GM12878 (cell line): ENCODE measurements around the gene ARL5B. TPM values are rescaled to one million over a fixed set of nuclear protein-coding genes. Genes with fewer than 3 reads are reported as not detected.

ENCODE experiments used
- ATAC-seq: fragments of 200-7000 bp; cut with Tn5 transposase; 3 replicates; pipeline ENCODE4 v1.9.1; 2020; ENCODE audit warnings: mild to moderate bottlenecking, moderate library complexity
- BruUV-seq: library from RNA; stranded (reverse); fragments of 400-500 nt; replicated peaks from 2 replicates; lab custom pipeline; 2021; lab: Mats Ljungman, UMichigan
- CTCF ChIA-PET: fragments of 300-600 bp; sonication (Branson Sonifier 250); formaldehyde crosslinking; extraction: SDS; loops from one replicate; lab custom pipeline; 2021; ENCODE audit warnings: inconsistent platforms; lab: Yijun Ruan, JAX
- POLR2A ChIA-PET: fragments of 350-600 bp; formaldehyde crosslinking; extraction: SDS; loops from one replicate; lab custom pipeline; 2021; ENCODE audit warnings: inconsistent platforms; lab: Charles Lee
- RAD21 ChIA-PET: fragments of 300-600 bp; sonication (Branson Sonifier 250); formaldehyde crosslinking; loops from one replicate; lab custom pipeline; 2023; ENCODE audit warnings: antibody characterized with exemption; ENCODE audit not compliant: unreplicated experiment; lab: Charles Lee
- SMC1A ChIA-PET: fragments of 300-600 bp; sonication (Branson Sonifier 250); formaldehyde crosslinking; loops from one replicate; lab custom pipeline; 2023; ENCODE audit not compliant: unreplicated experiment, uncharacterized antibody; lab: Charles Lee
- DNase-seq: peaks from one replicate; pipeline ENCODE4 v3.0.0-alpha.2; 2011; ENCODE audit warnings: low read depth, low spot score
- FAIRE-seq: peaks from 3 replicates; lab custom pipeline; 2011; peaks lifted over from hg19 to GRCh38; lab: Jason Lieb, UNC
- H2AFZ ChIP-seq: 2 replicates; pipeline ENCODE4 v1.6.0; 2011; ENCODE audit warnings: low read depth, low read length, control low read depth; ENCODE audit not compliant: control insufficient read depth
- H3K27ac ChIP-seq: 2 replicates; pipeline ENCODE4 v1.5.1; 2011; ENCODE audit warnings: control low read depth; ENCODE audit not compliant: control insufficient read depth, insufficient read depth
- H3K27me3 ChIP-seq, 2 experiments: replicated peaks in 1 of 2; 2 replicates each; pipeline versions ENCODE4 v1.6.0 to v1.6.1; 2011; ENCODE audit warnings: low read length in 1 of 2; ENCODE audit not compliant: control insufficient read depth in 2 of 2, insufficient read depth in 2 of 2
- H3K36me3 ChIP-seq, 2 experiments: 2 replicates each; pipeline ENCODE4 v1.5.1; 2011; ENCODE audit warnings: low read length in 1 of 2; ENCODE audit not compliant: control insufficient read depth in 2 of 2, insufficient read depth in 2 of 2
- H3K4me1 ChIP-seq: 2 replicates; pipeline ENCODE4 v1.6.1; 2011; ENCODE audit warnings: mild to moderate bottlenecking, low read length, moderate library complexity, mixed read lengths; ENCODE audit not compliant: control insufficient read depth, insufficient read depth
- H3K4me2 ChIP-seq: 2 replicates; pipeline ENCODE4 v1.6.0; 2011; ENCODE audit warnings: control low read depth; ENCODE audit not compliant: control insufficient read depth, insufficient read depth
- H3K4me3 ChIP-seq: fragments of 200-600 bp; sonication (generic); 2 replicates; pipeline ENCODE4 v1.5.1; 2016
- H3K79me2 ChIP-seq: 2 replicates; pipeline ENCODE4 v1.6.0; 2011; ENCODE audit warnings: low read length; ENCODE audit not compliant: control insufficient read depth, insufficient read depth
- H3K9ac ChIP-seq: 2 replicates; pipeline ENCODE4 v1.8.0; 2011; ENCODE audit warnings: low read length, control low read depth, mixed read lengths; ENCODE audit not compliant: control insufficient read depth, insufficient read depth
- H3K9me3 ChIP-seq: replicated peaks from 3 replicates; pipeline ENCODE4 v1.5.1; 2011; ENCODE audit warnings: mild to moderate bottlenecking, low read length; ENCODE audit not compliant: control insufficient read depth, insufficient read depth
- H4K20me1 ChIP-seq: 2 replicates; pipeline ENCODE4 v1.6.0; 2011; ENCODE audit not compliant: control insufficient read depth, insufficient read depth
- ATF2 ChIP-seq: IDR thresholded peaks from 2 replicates; pipeline ENCODE4 v1.6.1; 2012; ENCODE audit warnings: low read length, inconsistent platforms
- CBX3 ChIP-seq: fragments of 200-600 bp; sonication (generic); IDR thresholded peaks from 2 replicates; pipeline ENCODE4 v1.6.1; 2016; ENCODE audit warnings: low read depth, borderline replicate concordance
- ESRRA ChIP-seq: IDR thresholded peaks from 2 replicates; pipeline ENCODE4 v1.6.1; 2012; ENCODE audit warnings: mild to moderate bottlenecking, low read length, improper control_type of control experiment
- HDAC2 ChIP-seq: fragments of 200-600 bp; sonication (generic); IDR thresholded peaks from 2 replicates; pipeline ENCODE4 v1.6.1; 2017
- KDM1A ChIP-seq: fragments of 200-600 bp; sonication (generic); IDR thresholded peaks from 2 replicates; pipeline ENCODE4 v1.6.1; 2016; ENCODE audit warnings: borderline replicate concordance
- RAD51 ChIP-seq: fragments of 450-650 bp; IDR thresholded peaks from 2 replicates; pipeline ENCODE4 v1.6.1; 2016; ENCODE audit warnings: moderate library complexity, mild to moderate bottlenecking, inconsistent platforms
- SP1 ChIP-seq: IDR thresholded peaks from one replicate; pipeline ENCODE4 v1.6.1; 2011; ENCODE audit warnings: low read depth, low read length
- WGBS: methylation state at CpG from one replicate; pipeline ENCODE4 v1.1.6; 2016; ENCODE audit warnings: low lambda C conversion rate; ENCODE audit not compliant: insufficient replicate concordance, insufficient coverage; ENCODE audit errors: missing lambda C conversion rate; 5-methylcytosine and 5-hydroxymethylcytosine counted together
- in situ Hi-C: fragments of 300-500 bp; cut with MboI; formaldehyde crosslinking; loops from 9 replicates; pipeline ENCODE4 v1.14.3; 2018; ENCODE audit warnings: mixed read lengths
- intact Hi-C: fragments of 100-400 bp; cut with micrococcal nuclease; formaldehyde crosslinking; loops from one replicate; pipeline ENCODE4 v1.14.2; 2022; ENCODE audit not compliant: unreplicated experiment
- polyA plus RNA-seq, 11 experiments: library from polyadenylated mRNA; depleted of rRNA in 4 of 11; unstranded in 6 of 11; stranded (reverse) in 5 of 11; fragments of >200 nt; fragmentation: Nextera tagmentation in 4 of 11; fragmentation: Illumina TruSeq in 1 of 11; extraction: Ambion mirVana in 4 of 11; extraction: Trizol in 1 of 11; gene quantifications; 1 replicate in 1 of 11; 2 replicates in 10 of 11; pipeline versions ENCODE4 v1.2.1 to v1.2.3, GENCODE V29; 2011 to 2016; ENCODE audit warnings: inconsistent platforms in 2 of 11, missing spikeins in 2 of 11, low read depth in 1 of 11
- total RNA-seq, 4 experiments: library from RNA; depleted of rRNA in 3 of 4; stranded (reverse); fragments of >200 nt in 3 of 4; fragmentation: Illumina TruSeq in 1 of 4; extraction: Trizol in 1 of 4; gene quantifications; 2 replicates each; pipeline versions ENCODE4 v1.2.1 to v1.2.3, GENCODE V29; 2013 to 2021
- TF ChIP-seq, protein P1 (sequence below): fragments of 450-650 bp; IDR thresholded peaks from 2 replicates; pipeline ENCODE4 v1.6.1; 2017; ENCODE audit warnings: mild to moderate bottlenecking
- TF ChIP-seq, protein P2 (sequence below): fragments of 450-650 bp; IDR thresholded peaks from 2 replicates; pipeline ENCODE4 v1.6.1; 2016; ENCODE audit warnings: mild to moderate bottlenecking

ARL5B gene
- total and polyA plus RNA-seq, 10 of the 15 experiments (the other 5 are each of a cell fraction or from before 2014, with no cell fraction given) = 2.5 to 20.7 (median 9.1) TPM

DNA sequence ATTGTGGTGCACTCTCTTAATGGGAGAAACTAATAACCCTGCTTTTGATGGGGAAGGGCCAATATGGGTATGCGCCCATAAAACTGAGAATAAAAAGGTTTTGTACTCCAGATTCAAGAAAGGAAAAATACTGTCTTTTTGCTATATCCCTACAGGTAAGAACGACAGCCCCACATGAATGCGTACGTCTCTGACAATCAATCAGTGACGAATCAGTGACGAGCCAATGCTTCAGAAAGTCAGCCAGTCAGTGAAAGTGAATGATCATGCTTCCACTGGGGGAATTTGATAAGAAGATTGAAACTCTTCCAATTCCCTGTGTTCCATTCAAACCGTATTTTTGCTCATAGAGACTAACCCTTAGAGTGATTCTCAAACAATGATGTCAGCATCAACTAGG lies 26.3 kb downstream of the ARL5B start:
- ChIA-PET CTCF (no interaction called here), POLR2A (no interaction called here)
- no peaks in the 10 kb centered on the region for H3K4me1 ChIP-seq
- intact Hi-C loops = no loop called here
- no peak for TF ChIP-seq RAD51
- TF ChIP-seq HDAC2 = no peak
- TF ChIP-seq, protein P1, sequence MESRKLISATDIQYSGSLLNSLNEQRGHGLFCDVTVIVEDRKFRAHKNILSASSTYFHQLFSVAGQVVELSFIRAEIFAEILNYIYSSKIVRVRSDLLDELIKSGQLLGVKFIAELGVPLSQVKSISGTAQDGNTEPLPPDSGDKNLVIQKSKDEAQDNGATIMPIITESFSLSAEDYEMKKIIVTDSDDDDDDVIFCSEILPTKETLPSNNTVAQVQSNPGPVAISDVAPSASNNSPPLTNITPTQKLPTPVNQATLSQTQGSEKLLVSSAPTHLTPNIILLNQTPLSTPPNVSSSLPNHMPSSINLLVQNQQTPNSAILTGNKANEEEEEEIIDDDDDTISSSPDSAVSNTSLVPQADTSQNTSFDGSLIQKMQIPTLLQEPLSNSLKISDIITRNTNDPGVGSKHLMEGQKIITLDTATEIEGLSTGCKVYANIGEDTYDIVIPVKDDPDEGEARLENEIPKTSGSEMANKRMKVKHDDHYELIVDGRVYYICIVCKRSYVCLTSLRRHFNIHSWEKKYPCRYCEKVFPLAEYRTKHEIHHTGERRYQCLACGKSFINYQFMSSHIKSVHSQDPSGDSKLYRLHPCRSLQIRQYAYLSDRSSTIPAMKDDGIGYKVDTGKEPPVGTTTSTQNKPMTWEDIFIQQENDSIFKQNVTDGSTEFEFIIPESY = no peak
- TF ChIP-seq, protein P2, sequence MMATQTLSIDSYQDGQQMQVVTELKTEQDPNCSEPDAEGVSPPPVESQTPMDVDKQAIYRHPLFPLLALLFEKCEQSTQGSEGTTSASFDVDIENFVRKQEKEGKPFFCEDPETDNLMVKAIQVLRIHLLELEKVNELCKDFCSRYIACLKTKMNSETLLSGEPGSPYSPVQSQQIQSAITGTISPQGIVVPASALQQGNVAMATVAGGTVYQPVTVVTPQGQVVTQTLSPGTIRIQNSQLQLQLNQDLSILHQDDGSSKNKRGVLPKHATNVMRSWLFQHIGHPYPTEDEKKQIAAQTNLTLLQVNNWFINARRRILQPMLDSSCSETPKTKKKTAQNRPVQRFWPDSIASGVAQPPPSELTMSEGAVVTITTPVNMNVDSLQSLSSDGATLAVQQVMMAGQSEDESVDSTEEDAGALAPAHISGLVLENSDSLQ = no peak
- no peak for TF ChIP-seq ESRRA
- no peak for TF ChIP-seq CBX3
- TF ChIP-seq SP1 = no peak
- TF ChIP-seq KDM1A = no peak
- TF ChIP-seq ATF2 = no peak
- TF ChIP-seq, all 136 proteins: peak for 0
- WGBS = 74% methylated on average over 7 of the region's 7 CpGs
- FAIRE-seq = no peak
- Histone ChIP-seq H2AFZ (no peak overlapping the region), H3K4me3 (no peak overlapping the region), H3K9me3 (no peaks in the 10 kb centered on the region), H3K4me2 (no peak overlapping the region), H3K79me2 (no peaks in the 10 kb centered on the region), H3K9ac (no peak overlapping the region), H3K27ac (no peak overlapping the region), H3K36me3 (no peaks in the 10 kb centered on the region), H4K20me1 (no peaks in the 10 kb centered on the region), H3K27me3 (no peaks in the 10 kb centered on the region)
- SMC1A ChIA-PET = no interaction called here
- in situ Hi-C loops = no loop called here
- RAD21 ChIA-PET = no interaction called here
- no peak for DNase-seq
- no peak for ATAC-seq
- no TSS peak for BruUV-seq
